ENCODE data around the gene OGFOD1. TPM values are rescaled to one million over a fixed set of nuclear protein-coding genes. Genes with fewer than 3 reads are reported as not detected.
A peak's percentile ranks its signal among the peaks of the same experiment; 100 is the strongest.

The OGFOD1 gene
- polyA plus RNA-seq, 1 donor (not counting 4 experiments of a cell fraction or from before 2014, with no cell fraction given): 70.5 TPM

- FAIRE-seq (no peak), DNase-seq (ENCODE audit: low read depth, low spot score) (no peak)
- Histone ChIP-seq H3K9me1 (ENCODE audit: control insufficient read depth, extremely low read depth, insufficient read depth, low read length) (no peaks in the 10 kb centered on the region), H4K20me1 (ENCODE audit: control insufficient read depth, extremely low read depth, insufficient read depth, low read length) (no peaks in the 10 kb centered on the region), H3K4me1 (ENCODE audit: control insufficient read depth, extremely low read depth, insufficient read depth, low read length) (peaks cover 25% of the 10 kb centered on the region), H3K79me2 (ENCODE audit: control insufficient read depth, insufficient read depth, low read length) (peaks cover 12% of the 10 kb centered on the region), H3K4me2 (ENCODE audit: control insufficient read depth, extremely low read depth, insufficient read depth, low read depth, low read length) (peak within 1 kb of the TSS; percentile 89), H3K9me3 (ENCODE audit: control insufficient read depth, low read depth, low read length) (no peaks in the 10 kb centered on the region), H3K4me3 (ENCODE audit: control insufficient read depth in 2 of 3, extremely low read depth in 1 of 3, insufficient read depth in 2 of 3, low read depth in 1 of 3, low read length in 3 of 3) (peak within 1 kb of the TSS; percentile 69 to 93 (median 85)), H2AFZ (ENCODE audit: control insufficient read depth, low read length) (peak within 1 kb of the TSS; percentile 91), H3K27me3 (ENCODE audit: control insufficient read depth, extremely low read depth, insufficient read depth, low read length) (no peaks in the 10 kb centered on the region), H3K9ac (ENCODE audit: control insufficient read depth, extremely low read depth, insufficient read depth, low read length) (peak within 1 kb of the TSS; percentile 70), H3K36me3 (ENCODE audit: control insufficient read depth in 2 of 2, extremely low read depth in 1 of 2, insufficient read depth in 2 of 2, low read length in 2 of 2) (no peaks in the 10 kb centered on the region), H3K27ac (ENCODE audit: control insufficient read depth, insufficient read depth, low read length) (peak within 1 kb of the TSS; percentile 50)
- no peak for TF ChIP-seq EZH2 (IDR thresholded peaks at IDR 0.05; ENCODE audit: low read length)
- TF ChIP-seq, protein P1, sequence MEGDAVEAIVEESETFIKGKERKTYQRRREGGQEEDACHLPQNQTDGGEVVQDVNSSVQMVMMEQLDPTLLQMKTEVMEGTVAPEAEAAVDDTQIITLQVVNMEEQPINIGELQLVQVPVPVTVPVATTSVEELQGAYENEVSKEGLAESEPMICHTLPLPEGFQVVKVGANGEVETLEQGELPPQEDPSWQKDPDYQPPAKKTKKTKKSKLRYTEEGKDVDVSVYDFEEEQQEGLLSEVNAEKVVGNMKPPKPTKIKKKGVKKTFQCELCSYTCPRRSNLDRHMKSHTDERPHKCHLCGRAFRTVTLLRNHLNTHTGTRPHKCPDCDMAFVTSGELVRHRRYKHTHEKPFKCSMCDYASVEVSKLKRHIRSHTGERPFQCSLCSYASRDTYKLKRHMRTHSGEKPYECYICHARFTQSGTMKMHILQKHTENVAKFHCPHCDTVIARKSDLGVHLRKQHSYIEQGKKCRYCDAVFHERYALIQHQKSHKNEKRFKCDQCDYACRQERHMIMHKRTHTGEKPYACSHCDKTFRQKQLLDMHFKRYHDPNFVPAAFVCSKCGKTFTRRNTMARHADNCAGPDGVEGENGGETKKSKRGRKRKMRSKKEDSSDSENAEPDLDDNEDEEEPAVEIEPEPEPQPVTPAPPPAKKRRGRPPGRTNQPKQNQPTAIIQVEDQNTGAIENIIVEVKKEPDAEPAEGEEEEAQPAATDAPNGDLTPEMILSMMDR (optimal IDR thresholded peaks at IDR 0.05 in 1 of 3, IDR thresholded peaks at IDR 0.05 in 1 of 3, conservative IDR thresholded peaks at IDR 0.05 in 1 of 3; ENCODE audit: extremely low read depth in 1 of 3, insufficient read depth in 2 of 3, low read length in 3 of 3): no peak
- dilution Hi-C loops (cut with MboI; ENCODE audit: extremely low pct_ligation_motif_present, low sequenced_read_pairs): no loop called here
Observed at GRCh38 chr16:56519459-56520250, 68.3 kb downstream of the OGFOD1 start, which contains the start of gene BBS2. TSS of gene BBS2 (minus strand) at chr16:56520024. CDS start at chr16:56519862, 162 bp downstream.

DNA sequence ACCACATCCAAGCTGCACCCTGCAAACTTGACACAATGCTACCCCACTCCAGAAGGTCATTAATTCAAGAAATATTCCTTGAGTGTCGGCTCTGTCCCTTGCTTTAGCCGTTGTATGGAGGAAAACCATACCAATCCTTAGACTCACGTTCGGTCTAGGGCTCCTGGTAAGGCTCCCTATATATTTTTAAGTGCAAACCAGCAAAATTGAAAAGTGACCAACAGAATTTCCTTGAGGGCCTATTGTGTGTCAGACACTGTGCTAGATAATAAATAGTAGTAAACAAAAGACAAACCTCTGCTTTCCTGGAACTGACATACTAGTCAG is 68.9 kb downstream of the OGFOD1 start:
- Histone ChIP-seq H3K27ac (ENCODE audit: control insufficient read depth, insufficient read depth, low read length) (peak overlapping the region; percentile 50), H3K9me1 (ENCODE audit: control insufficient read depth, extremely low read depth, insufficient read depth, low read length) (no peaks in the 10 kb centered on the region), H3K36me3 (ENCODE audit: control insufficient read depth in 2 of 2, extremely low read depth in 1 of 2, insufficient read depth in 2 of 2, low read length in 2 of 2) (no peaks in the 10 kb centered on the region), H3K4me1 (ENCODE audit: control insufficient read depth, extremely low read depth, insufficient read depth, low read length) (peaks cover 19% of the 10 kb centered on the region), H3K27me3 (ENCODE audit: control insufficient read depth, extremely low read depth, insufficient read depth, low read length) (no peaks in the 10 kb centered on the region), H2AFZ (ENCODE audit: control insufficient read depth, low read length) (peak overlapping the region; percentile 91), H4K20me1 (ENCODE audit: control insufficient read depth, extremely low read depth, insufficient read depth, low read length) (no peaks in the 10 kb centered on the region), H3K4me3 (ENCODE audit: control insufficient read depth in 2 of 3, extremely low read depth in 1 of 3, insufficient read depth in 2 of 3, low read depth in 1 of 3, low read length in 3 of 3) (peak overlapping the region; percentile 64 to 93 (median 69)), H3K79me2 (ENCODE audit: control insufficient read depth, insufficient read depth, low read length) (peaks cover 12% of the 10 kb centered on the region), H3K9ac (ENCODE audit: control insufficient read depth, extremely low read depth, insufficient read depth, low read length) (peak overlapping the region; percentile 70), H3K9me3 (ENCODE audit: control insufficient read depth, low read depth, low read length) (no peaks in the 10 kb centered on the region), H3K4me2 (ENCODE audit: control insufficient read depth, extremely low read depth, insufficient read depth, low read depth, low read length) (peak overlapping the region; percentile 89)
- peak; percentile 58 for FAIRE-seq
- no peak for DNase-seq (ENCODE audit: low read depth, low spot score)
- dilution Hi-C loops (cut with MboI; ENCODE audit: extremely low pct_ligation_motif_present, low sequenced_read_pairs): no loop called here
- no peak for TF ChIP-seq EZH2 (IDR thresholded peaks at IDR 0.05; ENCODE audit: low read length)
- TF ChIP-seq, protein P1 (optimal IDR thresholded peaks at IDR 0.05 in 1 of 3, IDR thresholded peaks at IDR 0.05 in 1 of 3, conservative IDR thresholded peaks at IDR 0.05 in 1 of 3; ENCODE audit: extremely low read depth in 1 of 3, insufficient read depth in 2 of 3, low read length in 3 of 3): no peak
